CD4-positive, alpha-beta T cell treated with Interferon gamma for 1 hour (primary cell): Measurements from ENCODE around the gene CEP72.
"Not testable (repeated sequence)": the region's sequence is repeated elsewhere in the genome, so short reads cannot be mapped to it uniquely, and the experiment has no call there.

Experiments used
- DNase-seq: peaks from one replicate; pipeline ENCODE4 v3.0.0-alpha.2; 2020

Gene CEP72

DNA sequence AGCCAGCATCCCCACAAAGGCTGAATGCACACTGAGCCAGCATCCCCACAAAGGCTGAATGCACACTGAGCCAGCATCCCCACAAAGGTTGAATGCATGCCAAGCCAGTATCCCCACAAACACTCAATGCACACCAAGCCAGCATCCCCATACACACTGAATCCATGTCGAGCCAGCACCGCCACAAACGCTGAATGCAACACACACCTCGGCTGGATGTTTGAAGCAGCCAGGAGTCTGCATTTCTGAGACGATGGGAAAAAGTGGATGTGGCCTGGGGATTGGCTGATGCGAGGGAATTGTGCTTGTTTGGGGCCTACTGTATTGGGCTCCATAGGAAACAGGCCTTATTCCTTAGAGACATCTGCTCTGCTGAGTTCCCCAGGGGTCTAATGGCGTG lies 30.9 kb upstream of the CEP72 start:
- no peak for DNase-seq

DNA sequence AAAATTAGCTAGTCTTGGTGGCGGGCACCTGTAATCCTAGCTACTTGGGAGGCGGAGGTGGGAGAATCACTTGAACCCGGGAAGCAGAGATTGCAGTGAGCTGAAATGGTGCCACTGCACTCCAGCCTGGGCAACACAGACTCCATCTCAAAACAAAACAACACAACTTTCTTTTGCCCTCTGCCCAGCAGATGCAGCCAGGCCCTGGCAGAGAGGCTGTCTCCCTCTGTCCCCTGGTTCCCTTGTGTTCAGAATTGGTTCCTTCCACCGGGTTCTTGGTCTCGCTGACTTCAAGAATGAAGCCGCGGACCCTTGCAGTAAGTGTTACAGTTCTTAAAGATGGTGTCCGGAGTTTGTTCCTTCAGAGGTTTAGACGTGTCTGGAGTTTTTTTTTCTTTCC lies 30.2 kb upstream of the CEP72 start:
- no peak for DNase-seq

DNA sequence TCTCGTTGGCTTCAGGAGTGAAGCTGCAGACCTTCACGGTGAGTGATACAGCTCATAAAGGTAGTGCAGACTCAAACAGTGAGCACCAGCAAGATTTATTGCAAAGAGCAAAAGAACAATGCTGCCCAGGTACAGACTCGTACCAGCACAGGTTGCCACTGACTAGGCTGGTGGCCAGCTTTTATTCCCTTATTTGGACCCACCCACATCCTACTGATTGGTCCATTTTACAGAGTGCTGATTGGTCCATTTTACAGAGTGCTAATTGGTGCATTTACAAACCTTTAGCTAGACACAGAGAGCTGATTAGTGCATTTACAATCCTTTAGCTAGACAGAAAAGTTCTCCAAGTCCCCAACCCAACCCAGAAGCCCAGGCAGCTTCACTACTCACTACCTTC lies 29.7 kb upstream of the CEP72 start:
- DNase-seq: not testable (repeated sequence)

DNA sequence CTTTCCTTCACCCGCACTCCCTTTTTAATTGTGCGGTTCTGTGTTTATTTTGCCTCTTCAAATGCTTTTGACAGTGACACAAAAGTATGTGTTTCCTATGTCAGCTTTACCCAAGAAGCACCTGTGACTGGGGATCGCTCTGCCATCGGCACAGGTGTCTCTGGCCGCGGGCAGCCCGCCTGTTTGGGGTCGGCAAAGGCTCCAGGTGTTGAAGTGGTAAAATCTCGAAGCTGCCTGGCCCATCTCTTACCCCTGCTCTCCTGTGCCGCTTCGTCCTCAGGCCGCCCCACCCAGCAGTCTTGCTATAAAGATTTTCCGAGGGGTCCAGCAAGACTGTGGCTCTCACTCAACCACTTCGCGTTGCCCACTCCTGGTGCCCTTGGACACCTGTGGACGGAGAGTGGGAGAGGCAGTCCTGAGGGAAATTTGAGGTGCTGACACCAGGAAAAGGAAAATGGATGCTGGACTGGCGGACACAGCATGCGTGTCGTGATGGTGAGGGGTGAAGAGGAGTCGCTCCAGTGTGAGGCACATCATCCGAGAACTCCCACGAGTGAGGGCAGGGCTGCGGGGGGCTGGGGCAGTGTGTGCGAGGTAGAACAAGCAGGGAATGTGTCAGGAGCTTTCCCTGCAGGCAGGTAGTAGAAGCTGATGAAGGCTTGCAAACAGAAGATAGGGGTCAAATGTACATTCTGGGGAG lies 29.1 kb upstream of the CEP72 start:
- DNase-seq: no peak

DNA sequence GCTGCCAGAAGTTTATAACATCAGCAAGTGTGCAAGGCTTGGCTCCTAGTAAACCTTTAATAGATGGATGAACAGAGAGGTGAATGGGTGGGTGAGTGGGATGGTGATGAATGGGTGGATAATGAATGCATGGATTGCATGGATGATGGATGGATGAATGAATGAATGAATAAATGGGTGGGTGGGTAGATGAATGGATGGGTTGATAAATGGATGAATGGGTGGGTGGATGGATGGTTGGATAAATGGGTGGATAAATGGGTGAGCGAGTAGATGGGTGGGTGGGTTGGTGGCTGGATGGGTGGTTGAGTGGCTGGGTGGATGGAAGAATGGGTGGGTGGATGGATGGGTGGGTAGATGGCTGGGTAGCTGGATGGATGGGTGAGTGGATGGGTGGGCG lies 28.5 kb upstream of the CEP72 start:
- no peak for DNase-seq

DNA sequence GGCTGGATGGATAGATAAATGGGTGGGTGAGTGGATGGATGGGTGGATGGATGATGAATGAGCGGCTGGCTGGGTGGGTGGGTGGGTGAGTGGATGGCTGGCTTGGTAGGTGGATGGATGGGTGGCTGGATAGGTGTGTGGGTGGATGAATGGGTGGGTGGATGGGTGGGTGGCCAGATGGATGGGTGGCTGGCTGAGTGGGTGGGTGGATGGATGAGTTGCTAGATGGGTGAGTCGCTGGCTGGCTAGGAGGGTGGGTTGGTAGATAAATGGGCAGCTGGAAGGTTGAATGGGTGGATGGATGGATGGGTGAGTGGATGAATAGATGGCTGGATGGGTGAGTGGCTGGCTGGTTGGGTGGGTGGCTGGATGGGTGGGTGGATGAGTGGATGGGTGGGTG lies 27.9 kb upstream of the CEP72 start:
- DNase-seq: no peak

DNA sequence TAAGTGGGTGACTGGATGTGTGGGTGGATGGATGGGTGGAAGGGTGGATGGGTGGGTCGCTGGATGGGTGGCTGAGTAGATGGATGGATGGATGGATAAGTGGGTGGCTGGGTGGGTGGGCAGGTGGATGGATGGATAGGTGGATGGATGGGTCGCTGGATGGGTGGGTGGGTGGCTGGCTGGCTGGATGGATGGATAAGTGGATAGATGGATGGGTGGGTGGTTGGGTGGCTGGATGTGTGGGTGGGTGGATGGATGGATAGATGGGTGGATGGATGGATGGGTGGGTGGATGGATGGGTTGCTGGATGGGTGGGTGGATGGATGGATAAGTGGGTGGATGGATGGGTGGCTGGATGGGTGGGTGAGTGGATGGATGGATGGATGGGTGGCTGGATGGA lies 27.3 kb upstream of the CEP72 start:
- no peak for DNase-seq

DNA sequence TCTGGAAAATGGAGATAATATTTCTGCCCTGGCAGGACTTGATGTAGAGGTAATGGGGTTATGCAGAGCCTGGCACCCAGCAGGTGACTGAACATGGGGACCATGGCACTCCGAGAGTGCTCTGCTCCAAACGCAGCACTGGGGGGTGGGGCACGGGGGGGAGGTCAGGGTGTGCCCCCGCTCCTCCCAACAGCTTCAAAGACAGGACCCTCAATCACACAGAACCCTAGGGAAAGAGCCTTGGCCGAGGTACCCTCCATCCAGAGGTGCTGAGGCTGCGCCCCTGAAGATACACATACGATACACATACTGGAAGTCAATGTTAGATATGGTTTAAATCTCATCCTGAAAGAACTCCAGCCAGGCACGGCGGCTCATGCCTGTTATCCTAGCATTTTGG lies 26.6 kb upstream of the CEP72 start:
- DNase-seq: no peak

DNA sequence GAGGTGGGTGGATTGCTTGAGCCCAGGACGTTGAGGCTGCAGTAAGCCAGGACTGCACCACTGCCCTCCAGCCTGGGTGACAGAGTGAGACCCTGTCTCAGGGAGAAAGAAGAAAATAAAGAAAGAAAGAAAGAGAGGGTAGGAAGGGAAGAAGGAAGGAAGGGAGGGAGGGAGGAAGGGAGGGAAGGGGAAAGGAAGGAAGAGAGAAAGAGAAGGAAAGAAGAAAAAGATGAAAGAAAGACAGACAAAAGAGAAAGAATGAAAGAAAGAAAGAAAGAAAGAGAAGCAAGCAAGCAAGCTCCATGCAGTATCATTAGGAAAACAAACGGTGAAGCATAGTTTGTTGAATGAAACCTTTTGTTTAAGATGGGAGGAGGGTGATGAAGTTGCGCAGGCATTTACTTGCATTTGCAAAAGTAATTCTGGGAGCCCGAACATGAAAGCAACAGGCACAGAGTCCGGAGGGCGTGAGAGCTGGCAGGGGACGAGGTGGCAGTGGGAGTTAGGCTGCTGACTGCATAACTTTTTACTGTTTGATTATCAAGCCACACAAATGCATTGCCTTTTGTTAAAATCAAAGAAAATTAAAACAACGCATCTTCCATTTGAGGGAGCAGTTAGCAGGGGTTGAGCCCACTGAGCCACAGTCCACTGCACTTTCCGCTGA lies 26.0 kb upstream of the CEP72 start:
- DNase-seq: no peak

DNA sequence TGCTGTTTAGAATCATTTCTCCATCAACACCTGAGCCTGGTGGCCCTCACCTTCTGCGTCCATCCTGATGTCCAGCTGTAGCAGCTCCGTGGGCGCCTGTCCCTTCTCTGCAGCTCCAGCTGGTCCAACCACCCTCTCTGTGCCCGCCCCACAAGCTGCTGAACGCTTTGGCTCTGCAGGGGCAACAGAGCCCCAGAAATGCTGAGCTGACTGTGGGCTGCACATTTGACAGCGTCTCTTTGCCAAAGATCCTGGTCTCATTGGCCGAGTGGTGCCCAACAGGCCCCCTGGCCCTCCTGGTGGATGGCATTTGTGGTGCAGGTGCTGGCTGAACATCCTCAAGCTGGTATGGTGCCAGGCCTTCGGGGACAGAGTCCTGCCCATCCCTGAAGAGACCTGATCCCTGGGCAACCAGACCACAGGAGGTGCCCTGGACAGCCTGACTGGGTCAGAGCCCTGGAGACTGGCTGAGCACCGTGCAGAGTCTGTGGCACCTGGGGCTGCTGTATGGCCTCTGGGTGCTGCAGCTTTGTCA lies 25.3 kb upstream of the CEP72 start:
- no peak for DNase-seq

DNA sequence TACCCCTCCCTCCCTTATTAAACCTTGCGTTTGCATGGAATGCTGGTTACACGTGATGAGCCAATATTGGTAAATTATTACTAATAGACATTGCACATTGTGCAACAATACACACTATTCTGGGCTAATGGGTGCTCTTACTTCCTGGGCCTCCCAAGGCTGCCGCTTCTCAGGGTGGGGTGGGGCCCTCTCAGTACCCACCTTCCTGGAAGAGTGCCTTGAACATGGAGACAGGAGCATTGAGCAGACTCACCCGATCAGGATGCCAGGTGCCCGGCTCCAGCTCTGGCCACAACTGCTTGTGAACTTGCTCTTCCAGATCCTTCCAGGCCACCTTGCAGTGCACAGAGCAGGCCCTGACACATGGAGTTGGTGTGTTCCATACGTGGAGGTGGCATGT lies 24.7 kb upstream of the CEP72 start:
- no peak for DNase-seq

DNA sequence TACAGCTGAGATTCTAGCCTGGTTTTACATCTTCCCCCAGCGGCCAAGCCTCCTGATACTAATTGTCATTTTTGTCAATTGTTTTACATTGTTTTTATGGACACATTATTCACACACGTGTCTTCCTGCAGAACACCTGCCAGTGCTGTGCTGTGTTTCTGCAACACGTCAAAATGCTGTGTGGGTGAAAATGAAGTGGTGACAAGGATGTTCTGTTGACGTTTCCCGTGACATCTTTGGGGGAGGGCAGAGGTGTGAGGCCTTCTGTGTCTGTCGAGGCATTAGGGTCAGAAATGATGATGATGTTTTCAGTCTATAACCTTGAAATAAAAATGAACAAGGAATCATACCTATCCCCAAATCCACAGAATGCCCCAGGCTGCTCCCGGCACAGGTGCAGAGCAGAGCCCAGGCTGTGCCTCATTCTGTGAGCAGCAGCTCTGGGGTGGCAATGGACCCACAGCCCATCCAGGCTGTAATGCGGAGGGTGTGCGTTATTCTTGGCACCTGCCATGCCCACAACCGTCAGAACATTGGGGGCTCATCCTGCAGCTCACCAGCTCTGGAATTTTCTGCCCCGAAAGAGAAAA lies 23.6 kb upstream of the CEP72 start:
- DNase-seq: no peak

DNA sequence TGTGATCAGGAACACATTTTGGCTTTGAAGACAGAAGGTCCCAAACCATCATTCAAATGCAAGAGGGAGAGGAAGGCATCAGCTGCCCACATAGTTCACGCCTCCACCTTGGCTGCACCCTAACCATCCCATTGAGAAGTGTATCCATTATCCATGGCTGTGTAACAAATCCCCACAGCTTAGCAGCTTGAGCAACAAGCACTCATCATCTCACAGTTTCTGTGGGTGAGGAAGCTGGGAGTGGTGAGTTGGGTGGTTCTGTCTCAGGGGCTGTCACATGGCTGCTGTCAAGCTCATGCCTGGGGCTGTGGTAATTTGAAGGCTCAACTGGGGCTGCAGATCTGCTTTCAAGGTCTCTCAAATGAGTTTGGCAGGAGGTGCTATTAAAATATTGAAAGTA lies 23.0 kb upstream of the CEP72 start:
- DNase-seq: no peak

DNA sequence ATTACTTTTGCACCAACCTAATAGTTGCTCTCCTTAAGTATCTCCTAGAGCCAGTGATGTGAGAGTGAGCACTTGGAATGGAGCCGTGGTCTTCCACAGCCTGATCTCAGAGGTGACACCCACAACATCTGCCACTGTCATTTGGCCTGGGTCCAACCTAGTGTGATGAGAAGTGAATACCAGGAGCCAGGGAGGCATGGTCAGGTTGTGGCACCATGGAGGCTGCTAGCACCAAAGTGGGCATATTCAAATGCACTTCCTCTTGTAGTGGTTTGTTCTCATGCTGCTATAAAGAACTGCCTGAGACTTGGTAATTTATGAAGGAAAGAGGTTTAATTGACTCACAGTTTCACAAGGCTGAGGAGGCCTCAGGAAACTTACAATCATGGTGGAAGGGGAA lies 22.6 kb upstream of the CEP72 start:
- no peak for DNase-seq

DNA sequence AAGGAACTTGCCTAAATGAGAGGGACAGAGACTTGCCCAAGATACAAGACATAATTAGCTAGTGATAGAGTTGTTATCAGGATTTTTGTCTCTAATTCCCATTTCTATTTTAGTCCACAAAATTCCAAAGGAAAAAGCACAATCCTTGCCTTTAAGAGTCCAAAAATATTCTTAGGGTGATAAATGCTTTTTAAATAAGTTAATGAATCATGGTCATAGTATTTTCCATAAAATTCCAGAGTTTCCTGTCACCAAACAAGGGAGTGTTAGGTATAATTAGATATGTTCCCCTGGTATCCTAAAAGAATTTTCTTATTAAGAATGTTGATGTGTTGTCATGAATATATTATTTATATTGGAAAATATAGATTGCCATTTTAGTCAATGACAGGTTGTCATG lies 21.8 kb upstream of the CEP72 start:
- DNase-seq: no peak

DNA sequence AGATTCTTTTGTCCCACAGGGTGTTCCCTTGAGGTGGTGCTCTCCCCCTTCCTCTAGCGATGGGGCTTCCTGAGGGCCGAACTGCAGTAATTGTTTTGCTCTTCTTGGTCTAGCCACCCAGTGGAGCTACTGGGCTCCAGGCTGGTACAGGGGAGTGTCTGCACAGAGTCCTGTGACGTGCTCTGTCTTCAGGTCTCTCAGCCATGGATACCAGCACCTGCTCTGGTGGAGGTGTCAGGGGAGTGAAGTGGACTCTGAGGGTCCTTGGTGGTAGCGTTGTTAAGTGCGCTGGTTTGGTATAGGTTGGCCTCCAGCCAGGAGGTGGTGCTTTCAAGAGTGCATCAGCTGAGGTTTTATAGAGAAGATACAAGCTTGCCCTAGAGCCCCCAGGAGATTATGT lies 20.4 kb upstream of the CEP72 start:
- no peak for DNase-seq

DNA sequence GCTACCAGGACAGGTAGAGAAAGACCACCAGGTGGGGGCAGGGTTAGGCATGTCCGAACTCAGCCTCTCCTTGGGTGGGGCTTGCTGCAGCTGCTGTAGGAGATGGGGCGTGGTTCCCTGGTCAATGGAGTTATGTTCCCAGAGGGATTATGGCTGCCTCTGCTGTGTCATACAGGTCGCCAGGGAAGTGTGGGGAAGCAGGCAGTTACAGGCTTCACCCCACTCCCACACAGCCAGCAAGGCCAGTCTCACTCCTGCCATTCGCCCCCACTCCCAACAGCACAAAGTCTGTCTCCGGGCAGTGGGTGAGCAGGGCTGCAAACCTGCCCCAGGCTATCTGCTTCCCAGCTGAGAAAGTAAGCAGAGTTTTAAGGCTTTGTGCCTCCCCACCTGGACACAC lies 20.0 kb upstream of the CEP72 start:
- no peak for DNase-seq

DNA sequence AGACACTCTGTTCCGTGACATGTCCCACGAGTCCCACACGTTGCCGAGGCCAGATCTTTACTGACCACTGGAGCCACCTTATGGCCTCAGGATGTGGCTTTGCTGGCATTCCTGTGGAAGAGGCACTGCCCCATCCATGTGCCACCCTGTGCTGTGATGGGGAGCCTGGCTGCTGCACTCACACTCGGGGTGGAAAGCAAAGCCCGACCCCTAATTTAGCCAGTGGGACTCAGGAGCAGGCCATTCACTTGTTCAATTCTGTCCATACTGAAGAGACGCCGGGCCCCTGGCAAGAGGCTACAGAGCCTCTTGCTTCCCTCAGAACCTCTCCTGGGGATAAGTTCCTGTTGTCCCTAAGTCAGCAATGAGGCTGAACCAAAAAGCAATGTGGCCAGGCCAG lies 18.6 kb upstream of the CEP72 start:
- DNase-seq: no peak

DNA sequence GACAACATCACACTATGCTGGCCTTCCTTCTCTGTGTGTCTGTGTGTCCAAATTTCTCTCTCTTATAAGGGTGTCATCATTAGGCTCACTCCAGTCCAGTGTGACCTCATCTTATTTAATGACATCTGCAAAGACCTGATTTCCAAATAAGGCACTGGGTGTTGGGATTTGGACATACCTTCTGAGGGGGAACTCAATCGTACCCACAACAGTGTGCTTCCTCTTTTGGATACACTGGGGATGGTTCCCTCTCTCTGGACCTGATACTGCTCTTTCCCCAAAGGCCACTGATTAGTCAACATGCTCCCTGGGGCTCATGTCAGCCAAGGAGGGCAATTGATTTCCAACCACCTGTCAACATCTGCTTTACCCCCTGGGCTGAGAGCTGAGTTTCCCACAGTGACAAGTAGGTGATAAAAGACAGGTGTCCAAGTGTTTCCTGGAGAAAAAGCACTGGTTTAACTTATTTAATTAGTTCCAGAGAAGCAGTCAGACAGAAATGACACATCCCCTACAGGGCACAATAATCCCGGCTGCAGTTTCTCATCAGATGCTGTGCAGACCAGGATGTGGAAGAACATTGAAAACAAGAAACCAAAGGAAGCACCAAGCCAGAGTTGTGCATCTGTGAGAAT lies 17.8 kb upstream of the CEP72 start:
- DNase-seq: no peak

DNA sequence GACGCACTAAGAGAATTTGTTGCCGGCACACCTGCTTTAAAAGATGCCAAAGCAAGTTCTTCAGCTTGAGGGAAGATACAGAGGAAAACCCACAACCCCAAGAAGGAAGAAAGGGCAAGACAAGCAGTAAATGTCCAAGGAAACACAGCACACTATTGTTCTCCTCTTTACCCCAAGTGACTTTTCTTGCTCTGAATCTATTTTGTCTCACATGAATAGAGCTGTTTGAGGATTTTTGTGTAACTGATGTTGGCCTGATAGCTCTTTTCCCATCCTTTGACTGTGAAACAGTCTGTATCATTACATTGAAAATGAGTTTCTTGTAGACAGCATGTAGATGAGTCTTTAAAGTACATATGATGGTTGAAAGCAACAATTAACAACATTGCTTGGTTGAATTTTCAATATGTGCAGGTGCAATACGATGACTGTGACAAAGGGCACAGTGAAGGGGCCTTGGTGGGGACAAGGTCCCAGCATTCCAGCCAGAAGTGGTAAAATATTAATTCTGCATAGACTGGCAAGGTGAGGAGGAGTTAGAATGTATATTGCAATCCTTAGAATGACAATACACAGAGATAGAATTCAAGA lies 16.8 kb upstream of the CEP72 start:
- no peak for DNase-seq

DNA sequence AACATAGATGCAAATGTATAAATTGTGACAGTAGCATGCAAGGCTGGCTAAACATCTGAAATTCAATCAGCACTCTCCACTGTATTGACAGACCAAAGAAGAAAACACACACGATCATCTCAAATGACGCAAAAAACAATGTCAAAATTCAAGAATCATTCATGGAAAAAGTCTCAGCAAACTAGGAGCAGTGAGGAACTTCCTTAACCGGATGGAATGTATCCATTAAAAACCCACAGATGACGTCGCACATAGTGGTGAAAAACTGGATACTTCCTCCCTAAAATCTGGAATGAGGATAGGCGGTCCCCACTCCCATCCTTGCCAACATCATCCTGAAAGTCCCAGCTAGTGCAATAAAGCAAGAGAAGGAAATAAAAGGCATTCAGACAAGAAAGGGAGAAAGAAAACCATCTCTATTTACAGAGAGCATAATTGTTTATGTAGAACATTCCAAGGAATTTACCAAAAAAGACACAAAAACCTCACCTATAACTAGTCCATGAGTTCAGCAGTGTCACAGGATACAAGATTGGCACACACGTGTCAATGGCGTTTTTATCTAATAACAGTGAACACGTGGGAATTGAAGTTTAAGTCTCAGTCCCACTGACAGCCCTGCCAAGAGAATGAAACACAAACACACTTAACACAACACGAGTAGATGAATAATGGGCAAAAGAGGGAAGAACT lies 14.1 kb upstream of the CEP72 start:
- DNase-seq: no peak

DNA sequence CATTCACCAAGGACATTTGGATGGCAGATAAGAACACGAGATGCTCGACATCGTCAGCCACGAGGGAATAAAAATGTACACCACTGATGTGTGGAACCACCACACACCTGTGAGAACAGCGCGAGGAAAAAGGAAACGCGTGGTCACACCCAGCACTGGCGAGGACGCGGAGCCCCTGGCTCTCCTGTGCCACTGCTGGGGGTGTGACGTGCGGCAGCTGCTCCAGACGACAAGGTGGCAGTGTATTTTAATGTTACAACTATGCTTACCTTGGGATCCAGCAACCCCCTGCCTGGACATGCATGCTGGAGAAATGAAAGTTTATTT lies 13.6 kb upstream of the CEP72 start:
- DNase-seq: no peak

DNA sequence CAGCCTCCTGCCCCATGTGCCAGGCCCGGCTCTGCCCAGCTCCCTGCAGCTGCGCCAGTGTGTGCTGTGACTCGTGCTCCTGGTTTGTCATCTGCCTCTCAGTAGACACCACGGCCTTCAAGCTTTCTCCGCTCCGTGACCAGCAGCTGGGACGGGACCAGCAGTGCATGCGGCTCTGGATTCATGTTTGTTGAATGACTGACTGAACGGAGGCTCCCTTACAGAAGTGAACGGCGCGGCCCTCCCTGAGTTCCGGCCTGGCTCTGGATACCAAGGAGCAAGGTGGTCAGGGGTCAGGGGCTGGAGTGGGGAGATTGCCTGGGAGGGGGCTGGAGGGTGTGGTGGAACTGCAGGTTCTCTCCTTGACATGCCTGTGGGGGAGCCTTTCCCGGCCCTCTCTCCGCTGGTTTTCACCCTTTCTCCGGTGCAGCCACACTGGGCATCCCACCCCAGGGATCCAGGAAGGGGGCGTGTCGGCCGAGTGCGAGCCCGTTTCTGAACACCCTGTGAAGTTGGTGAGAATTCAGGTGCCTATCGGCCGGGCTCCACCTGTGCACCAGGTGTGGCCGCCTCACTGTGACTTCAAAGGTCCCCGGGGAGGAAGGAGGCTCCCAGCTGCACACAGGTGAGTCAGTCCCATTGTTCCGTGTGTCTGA lies 11.1 kb upstream of the CEP72 start:
- no peak for DNase-seq
